HG02763 (cell line): Measurements from ENCODE around the gene ADAMTS14.

ENCODE experiments used
- ATAC-seq: cut with Tn5 transposase; IDR thresholded peaks from one replicate; pipeline ENCODE4 v1.9.1; 2021; ENCODE audit warnings: mild to moderate bottlenecking, moderate library complexity; ENCODE audit not compliant: unreplicated experiment

ADAMTS14 gene

GRCh38 chr10:70688828-70689227 lies 16.5 kb downstream of the ADAMTS14 start:
- ATAC-seq, result no peak

GRCh38 chr10:70689661-70690060 lies 17.4 kb downstream of the ADAMTS14 start:
- no peak for ATAC-seq

- no peak for ATAC-seq
Observed at GRCh38 chr10:70690589-70690988, 18.3 kb downstream of the ADAMTS14 start.

GRCh38 chr10:70691611-70692010 lies 19.3 kb downstream of the ADAMTS14 start:
- ATAC-seq, result no peak

- no peak for ATAC-seq
Observed at GRCh38 chr10:70692043-70692603, 19.8 kb downstream of the ADAMTS14 start.

GRCh38 chr10:70693619-70694335 lies 21.5 kb downstream of the ADAMTS14 start:
- no peak for ATAC-seq

- ATAC-seq, result no peak
Observed at GRCh38 chr10:70694418-70695141, 22.3 kb downstream of the ADAMTS14 start.

GRCh38 chr10:70695241-70696030 lies 23.1 kb downstream of the ADAMTS14 start:
- no peak for ATAC-seq

GRCh38 chr10:70698211-70698610 lies 25.9 kb downstream of the ADAMTS14 start:
- ATAC-seq, result no peak

- no peak for ATAC-seq
Observed at GRCh38 chr10:70699063-70699658, 26.9 kb downstream of the ADAMTS14 start.

GRCh38 chr10:70699659-70700174 lies 27.4 kb downstream of the ADAMTS14 start:
- ATAC-seq, result no peak

GRCh38 chr10:70702190-70702763 lies 30.0 kb downstream of the ADAMTS14 start:
- no peak for ATAC-seq

- ATAC-seq, result no peak
Observed at GRCh38 chr10:70704211-70704610, 31.9 kb downstream of the ADAMTS14 start.

GRCh38 chr10:70705121-70705861 lies 33.0 kb downstream of the ADAMTS14 start:
- ATAC-seq, result no peak

GRCh38 chr10:70711177-70711576 lies 38.9 kb downstream of the ADAMTS14 start:
- no peak for ATAC-seq

GRCh38 chr10:70711911-70712310 lies 39.6 kb downstream of the ADAMTS14 start:
- ATAC-seq, result no peak

GRCh38 chr10:70714245-70714644 lies 41.9 kb downstream of the ADAMTS14 start:
- no peak for ATAC-seq

- no peak for ATAC-seq
Observed at GRCh38 chr10:70714951-70715350, 42.6 kb downstream of the ADAMTS14 start.
